Measurements from ENCODE around the gene GPC5. TPM values are rescaled to one million over a fixed set of nuclear protein-coding genes. Genes with fewer than 3 reads are reported as not detected.

GPC5 gene
- total RNA-seq, 1 experiment from 2014 or later, result 0.26 TPM

DNA sequence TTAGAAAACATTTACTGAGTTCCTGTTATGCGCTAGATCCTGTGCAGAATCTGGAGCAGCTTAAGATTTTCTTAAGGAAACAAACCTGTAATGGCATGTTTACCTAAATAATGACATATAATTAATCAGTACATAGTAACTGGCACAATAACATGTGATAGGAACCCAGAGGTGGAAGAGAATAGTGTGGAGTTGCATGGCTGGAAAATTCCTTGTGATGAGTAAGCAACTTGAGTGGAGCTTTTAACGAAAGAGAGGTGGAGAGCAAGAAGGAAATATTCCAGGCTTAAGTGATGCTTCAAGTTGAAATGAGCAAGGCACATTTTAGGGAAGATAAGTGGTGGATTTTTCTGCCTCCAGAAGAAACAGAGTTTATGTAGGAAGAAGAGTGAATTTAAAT is 9.2 kb upstream of the GPC5 start:
- BruUV-seq (replicated peaks), result no TSS peak
- Histone ChIP-seq H3K4me1 (ENCODE audit: control insufficient read depth, insufficient read depth, low read length) (no peaks in the 10 kb centered on the region), H3K27ac (ENCODE audit: low read length) (no peak overlapping the region), H3K27me3 (ENCODE audit: control insufficient read depth, insufficient read depth, low read length) (no peaks in the 10 kb centered on the region; the same call in 1 of the 2 replicates), H3K36me3 (ENCODE audit: control insufficient read depth, insufficient read depth, low read length) (no peaks in the 10 kb centered on the region), H3K4me3 (ENCODE audit: low read depth in 2 of 2, low read length in 2 of 2) (no peak overlapping the region), H3K9me3 (ENCODE audit: control insufficient read depth, insufficient read depth, low read depth, low read length) (no peaks in the 10 kb centered on the region)
- ChIA-PET CTCF (no interaction called here), POLR2A (no interaction called here)
- in situ Hi-C loops (cut with HindIII; ENCODE audit: low pct_unique_long_range_greater_than_20kb, low sequenced_read_pairs) (no loop called here), intact Hi-C loops (cut with micrococcal nuclease; ENCODE audit: unreplicated experiment) (loop anchor here (10.0 kb wide), 1 partner anchor 396 kb away; no protein-coding TSS in a partner anchor)
- no peak for TF ChIP-seq TCF7L2 (IDR thresholded peaks at IDR 0.05; ENCODE audit: low read depth, low read length)
- TF ChIP-seq SIN3A (IDR thresholded peaks at IDR 0.05; ENCODE audit: borderline replicate concordance, insufficient read depth, low read depth, low read length), result no peak
- TF ChIP-seq, protein P1, sequence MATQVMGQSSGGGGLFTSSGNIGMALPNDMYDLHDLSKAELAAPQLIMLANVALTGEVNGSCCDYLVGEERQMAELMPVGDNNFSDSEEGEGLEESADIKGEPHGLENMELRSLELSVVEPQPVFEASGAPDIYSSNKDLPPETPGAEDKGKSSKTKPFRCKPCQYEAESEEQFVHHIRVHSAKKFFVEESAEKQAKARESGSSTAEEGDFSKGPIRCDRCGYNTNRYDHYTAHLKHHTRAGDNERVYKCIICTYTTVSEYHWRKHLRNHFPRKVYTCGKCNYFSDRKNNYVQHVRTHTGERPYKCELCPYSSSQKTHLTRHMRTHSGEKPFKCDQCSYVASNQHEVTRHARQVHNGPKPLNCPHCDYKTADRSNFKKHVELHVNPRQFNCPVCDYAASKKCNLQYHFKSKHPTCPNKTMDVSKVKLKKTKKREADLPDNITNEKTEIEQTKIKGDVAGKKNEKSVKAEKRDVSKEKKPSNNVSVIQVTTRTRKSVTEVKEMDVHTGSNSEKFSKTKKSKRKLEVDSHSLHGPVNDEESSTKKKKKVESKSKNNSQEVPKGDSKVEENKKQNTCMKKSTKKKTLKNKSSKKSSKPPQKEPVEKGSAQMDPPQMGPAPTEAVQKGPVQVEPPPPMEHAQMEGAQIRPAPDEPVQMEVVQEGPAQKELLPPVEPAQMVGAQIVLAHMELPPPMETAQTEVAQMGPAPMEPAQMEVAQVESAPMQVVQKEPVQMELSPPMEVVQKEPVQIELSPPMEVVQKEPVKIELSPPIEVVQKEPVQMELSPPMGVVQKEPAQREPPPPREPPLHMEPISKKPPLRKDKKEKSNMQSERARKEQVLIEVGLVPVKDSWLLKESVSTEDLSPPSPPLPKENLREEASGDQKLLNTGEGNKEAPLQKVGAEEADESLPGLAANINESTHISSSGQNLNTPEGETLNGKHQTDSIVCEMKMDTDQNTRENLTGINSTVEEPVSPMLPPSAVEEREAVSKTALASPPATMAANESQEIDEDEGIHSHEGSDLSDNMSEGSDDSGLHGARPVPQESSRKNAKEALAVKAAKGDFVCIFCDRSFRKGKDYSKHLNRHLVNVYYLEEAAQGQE (IDR thresholded peaks at IDR 0.05; ENCODE audit: insufficient read depth in 1 of 2, low read depth in 2 of 2, low read length in 1 of 2), result no peak
- TF ChIP-seq POLR2AphosphoS5 (IDR thresholded peaks at IDR 0.05; ENCODE audit: low read depth, low read length), result no peak
- no peak for TF ChIP-seq CTCF (IDR thresholded peaks at IDR 0.05)
- ATAC-seq, result no peak
- DNase-seq (ENCODE audit: low read depth, low spot score), result no peak

DNA sequence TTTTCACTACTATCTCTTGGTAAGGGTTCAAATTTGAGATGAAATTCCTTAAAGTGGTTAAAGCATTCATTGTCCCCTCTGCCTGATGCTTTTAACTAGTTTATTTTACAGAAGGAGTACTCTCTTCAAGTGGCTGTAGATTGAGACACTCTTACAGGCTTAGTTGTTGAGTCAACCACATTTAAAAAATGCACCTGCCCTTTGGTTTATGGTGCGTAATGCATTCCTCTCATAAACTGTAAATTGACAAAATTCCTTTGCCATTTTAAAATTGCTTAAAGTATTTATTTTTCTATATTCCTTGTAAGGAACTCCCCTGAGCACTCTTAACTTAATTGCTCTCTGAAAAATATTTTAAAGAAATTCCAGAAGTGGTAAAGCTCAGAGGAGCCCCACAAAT is 826 bp upstream of the GPC5 start:
- DNase-seq (ENCODE audit: low read depth, low spot score) (no peak), ATAC-seq (no peak)
- Histone ChIP-seq H3K27ac (ENCODE audit: low read length) (no peak overlapping the region), H3K4me1 (ENCODE audit: control insufficient read depth, insufficient read depth, low read length) (no peaks in the 10 kb centered on the region), H3K4me3 (ENCODE audit: low read depth in 2 of 2, low read length in 2 of 2) (no peak overlapping the region), H3K36me3 (ENCODE audit: control insufficient read depth, insufficient read depth, low read length) (no peaks in the 10 kb centered on the region), H3K9me3 (ENCODE audit: control insufficient read depth, insufficient read depth, low read depth, low read length) (no peaks in the 10 kb centered on the region), H3K27me3 (ENCODE audit: control insufficient read depth, insufficient read depth, low read length) (peaks cover 11% of the 10 kb centered on the region)
- in situ Hi-C loops (cut with HindIII; ENCODE audit: low pct_unique_long_range_greater_than_20kb, low sequenced_read_pairs) (no loop called here), intact Hi-C loops (cut with micrococcal nuclease; ENCODE audit: unreplicated experiment) (no loop called here)
- no peak for TF ChIP-seq SIN3A (IDR thresholded peaks at IDR 0.05; ENCODE audit: borderline replicate concordance, insufficient read depth, low read depth, low read length)
- BruUV-seq (replicated peaks), result no TSS peak
- ChIA-PET CTCF (no interaction called here), POLR2A (no interaction called here)

DNA sequence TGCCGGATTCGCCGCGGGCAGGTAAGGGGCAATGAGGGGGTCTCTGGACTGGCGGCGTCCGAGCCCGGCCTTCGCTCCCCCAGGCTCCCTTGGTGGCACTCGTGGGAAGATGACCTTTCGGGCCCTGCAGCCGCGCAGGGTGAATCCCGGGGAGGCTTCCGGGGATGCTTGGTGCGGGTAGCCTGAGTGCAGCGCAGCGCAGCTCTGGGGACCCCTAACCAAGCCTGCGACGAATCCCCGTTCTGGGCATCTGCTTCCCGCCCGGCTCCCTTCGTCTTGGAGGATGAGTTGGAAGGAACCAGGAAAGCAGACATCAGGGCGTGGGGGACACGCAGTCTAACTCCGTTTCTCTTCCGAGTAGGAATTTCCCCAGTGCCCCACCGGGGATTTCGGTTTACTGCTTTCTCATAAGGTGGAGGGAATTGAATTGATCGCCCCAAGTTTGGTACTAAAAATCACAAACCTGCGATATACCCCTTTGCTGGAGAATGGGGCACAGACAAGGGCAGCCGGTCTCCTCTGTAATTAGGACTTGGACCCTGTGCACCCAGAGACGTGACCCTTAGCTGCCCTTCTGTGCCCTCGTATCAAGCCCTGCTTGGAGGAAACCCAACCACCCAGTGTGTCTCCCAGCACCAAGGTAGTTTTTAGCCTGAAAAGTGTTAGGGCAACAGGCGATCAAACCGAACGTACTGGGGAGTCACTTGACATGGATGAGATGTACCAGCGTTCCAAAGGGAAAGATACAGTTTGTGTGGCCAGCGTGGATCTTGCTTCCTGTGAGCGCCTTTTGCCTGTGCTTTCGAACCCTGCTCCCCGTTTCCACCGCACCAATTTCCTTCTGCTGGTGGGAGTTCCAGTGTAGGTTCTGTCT is 1.0 kb downstream of the GPC5 start:
- POLR2A ChIA-PET, result interaction anchor here (0.6 kb wide), 1 partner anchor 291 kb away, joined by 3 read pairs; no protein-coding TSS in a partner anchor
- TF ChIP-seq, protein P1 (IDR thresholded peaks at IDR 0.05; ENCODE audit: insufficient read depth in 1 of 2, low read depth in 2 of 2, low read length in 1 of 2), result no peak
- TF ChIP-seq CTCF (IDR thresholded peaks at IDR 0.05) (no peak), POLR2AphosphoS5 (IDR thresholded peaks at IDR 0.05; ENCODE audit: low read depth, low read length) (no peak), TCF7L2 (IDR thresholded peaks at IDR 0.05; ENCODE audit: low read depth, low read length) (no peak), SIN3A (IDR thresholded peaks at IDR 0.05; ENCODE audit: borderline replicate concordance, insufficient read depth, low read depth, low read length) (no peak)
- Histone ChIP-seq H3K27me3 (ENCODE audit: control insufficient read depth, insufficient read depth, low read length) (peaks cover 11% of the 10 kb centered on the region), H3K9me3 (ENCODE audit: control insufficient read depth, insufficient read depth, low read depth, low read length) (no peaks in the 10 kb centered on the region), H3K4me1 (ENCODE audit: control insufficient read depth, insufficient read depth, low read length) (no peaks in the 10 kb centered on the region), H3K27ac (ENCODE audit: low read length) (no peak overlapping the region), H3K4me3 (ENCODE audit: low read depth in 2 of 2, low read length in 2 of 2) (peak overlapping the region in 1 of 2 experiments; percentile 45; a peak in 3 of 4 replicates), H3K36me3 (ENCODE audit: control insufficient read depth, insufficient read depth, low read length) (no peaks in the 10 kb centered on the region)
- ATAC-seq (no peak), DNase-seq (ENCODE audit: low read depth, low spot score) (no peak)
- intact Hi-C loops (cut with micrococcal nuclease; ENCODE audit: unreplicated experiment) (no loop called here), in situ Hi-C loops (cut with HindIII; ENCODE audit: low pct_unique_long_range_greater_than_20kb, low sequenced_read_pairs) (no loop called here)
- CTCF ChIA-PET, result no interaction called here
- BruUV-seq (replicated peaks), result no TSS peak
